Common myeloid progenitor, CD34-positive (primary cell): ENCODE results near the gene MME.

Experiments
- CTCF ChIA-PET: fragments of 350-600 bp; sonication (Branson Sonifier 250); formaldehyde crosslinking; loops from one replicate; lab custom pipeline; 2021; ENCODE audit warnings: antibody characterized with exemption; lab: Charles Lee
- POLR2A ChIA-PET: fragments of 350-600 bp; sonication (Branson Sonifier 250); formaldehyde crosslinking; loops from one replicate; lab custom pipeline; 2021; ENCODE audit warnings: antibody characterized with exemption; lab: Charles Lee
- DNase-seq, 3 donors: peaks; one replicate each; pipeline versions ENCODE4 v3.0.0 to v3.0.0-alpha.2; 2013
- H3K27ac ChIP-seq, 2 experiments: 1 replicate in 1 of 2; 2 replicates in 1 of 2; pipeline ENCODE4 v1.7.0; 2013; ENCODE audit warnings: inconsistent platforms in 2 of 2, low read length in 2 of 2, mild to moderate bottlenecking in 2 of 2, low read depth in 1 of 2, moderate library complexity in 1 of 2; ENCODE audit not compliant: severe bottlenecking in 2 of 2, insufficient read depth in 1 of 2, poor library complexity in 1 of 2
- H3K27me3 ChIP-seq, 5 experiments: replicated peaks in 2 of 5; 1 replicate in 3 of 5; 2 replicates in 2 of 5; pipeline versions ENCODE4 v1.6.1 to v1.7.0; 2013; ENCODE audit warnings: low read length in 4 of 5, mild to moderate bottlenecking in 2 of 5, moderate library complexity in 2 of 5, inconsistent platforms in 1 of 5; ENCODE audit not compliant: insufficient read depth in 5 of 5, control insufficient read depth in 4 of 5
- H3K36me3 ChIP-seq, 4 experiments: 1 replicate in 2 of 4; 2 replicates in 2 of 4; pipeline versions ENCODE4 v1.6.1 to v1.7.0; 2013; ENCODE audit warnings: low read length in 3 of 4, control low read depth in 1 of 4, mild to moderate bottlenecking in 1 of 4; ENCODE audit not compliant: control insufficient read depth in 4 of 4, insufficient read depth in 4 of 4
- H3K4me1 ChIP-seq, 4 experiments: 1 replicate in 3 of 4; 2 replicates in 1 of 4; pipeline versions ENCODE4 v1.6.1 to v1.7.1; 2013; ENCODE audit warnings: low read length in 3 of 4, mild to moderate bottlenecking in 3 of 4, control low read depth in 1 of 4, inconsistent platforms in 1 of 4, moderate library complexity in 1 of 4; ENCODE audit not compliant: control insufficient read depth in 4 of 4, insufficient read depth in 4 of 4; ENCODE audit errors: control extremely low read depth in 1 of 4
- H3K4me3 ChIP-seq, 7 experiments: 1 replicate in 4 of 7; 2 replicates in 3 of 7; pipeline versions ENCODE4 v1.5.1 to v1.7.0; 2013; ENCODE audit warnings: mild to moderate bottlenecking in 7 of 7, low read length in 6 of 7, moderate library complexity in 6 of 7, inconsistent platforms in 2 of 7, low read depth in 2 of 7, control low read depth in 1 of 7; ENCODE audit not compliant: insufficient read depth in 4 of 7, control insufficient read depth in 1 of 7; ENCODE audit errors: extremely low read depth in 1 of 7
- H3K9me3 ChIP-seq, 5 experiments: 1 replicate in 4 of 5; 2 replicates in 1 of 5; pipeline versions ENCODE4 v1.6.1 to v1.7.1; 2013; ENCODE audit warnings: low read length in 4 of 5, mild to moderate bottlenecking in 2 of 5, inconsistent platforms in 1 of 5, low read depth in 1 of 5, moderate library complexity in 1 of 5; ENCODE audit not compliant: control insufficient read depth in 4 of 5, insufficient read depth in 2 of 5; ENCODE audit errors: control extremely low read depth in 1 of 5
- WGBS: methylation state at CpG from one replicate; pipeline ENCODE4 v1.1.5; 2013; ENCODE audit not compliant: insufficient coverage; 5-methylcytosine and 5-hydroxymethylcytosine counted together

Gene MME

GRCh38 chr3:155080692-155081091 is 573 bp downstream of the MME start:
- Histone ChIP-seq H3K27ac (no peak overlapping the region), H3K27me3 (peaks cover 3 to 30% (median 11%) of the 10 kb centered on the region in 5 experiments), H3K4me3 (peak overlapping the region in 3 of 7 experiments; percentile 74 to 87 (median 84)), H3K9me3 (no peaks in the 10 kb centered on the region), H3K4me1 (peaks cover 6 to 15% (median 14%) of the 10 kb centered on the region in 4 experiments), H3K36me3 (no peaks in the 10 kb centered on the region)
- 64% methylated on average over 8 of the region's 8 CpGs for WGBS
- CTCF ChIA-PET: interaction anchor here (1.4 kb wide), 1 partner anchor 16 kb away, joined by 3 read pairs; no protein-coding TSS in a partner anchor
- DNase-seq: peak in 1 of 3 donors; percentile 8
- POLR2A ChIA-PET: no interaction called here

- Histone ChIP-seq H3K9me3 (no peaks in the 10 kb centered on the region), H3K27ac (no peak overlapping the region), H3K4me1 (peaks cover 6 to 15% (median 14%) of the 10 kb centered on the region in 4 experiments), H3K27me3 (peaks cover 3 to 30% (median 11%) of the 10 kb centered on the region in 5 experiments), H3K4me3 (peak overlapping the region in 1 of 7 experiments; percentile 21), H3K36me3 (no peaks in the 10 kb centered on the region)
- ChIA-PET CTCF (no interaction called here), POLR2A (no interaction called here)
- no peak for DNase-seq
- WGBS: no CpG with 5 or more reads among the region's 2 CpGs
Measured at GRCh38 chr3:155083313-155083905, 3.3 kb downstream of the MME start.

- H3K27ac ChIP-seq: no peak overlapping the region
- no peaks in the 10 kb centered on the region for H3K9me3 ChIP-seq
- DNase-seq: no peak
- no peaks in the 10 kb centered on the region for H3K36me3 ChIP-seq
- H3K4me3 ChIP-seq: no peak overlapping the region
- H3K4me1 ChIP-seq: peaks cover 0 to 8% (median 6%) of the 10 kb centered on the region in 4 experiments
- CTCF ChIA-PET: no interaction called here
- POLR2A ChIA-PET: no interaction called here
- peaks cover 3 to 25% (median 8%) of the 10 kb centered on the region in 5 experiments for H3K27me3 ChIP-seq
- WGBS: no CpG with 5 or more reads among the region's 2 CpGs
Measured at GRCh38 chr3:155084567-155084966, 4.4 kb downstream of the MME start.

- POLR2A ChIA-PET: no interaction called here
- Histone ChIP-seq H3K36me3 (no peaks in the 10 kb centered on the region), H3K4me3 (no peak overlapping the region), H3K27ac (no peak overlapping the region), H3K9me3 (no peaks in the 10 kb centered on the region), H3K4me1 (no peaks in the 10 kb centered on the region), H3K27me3 (peaks cover 0 to 10% (median 1%) of the 10 kb centered on the region in 5 experiments)
- CTCF ChIA-PET: interaction anchor here (1.2 kb wide), 1 partner anchor 20 kb away, joined by 3 read pairs; no protein-coding TSS in a partner anchor
- WGBS: 88% methylated on average over 1 of the region's 1 CpG
- no peak for DNase-seq
Measured at GRCh38 chr3:155086051-155086450, 5.9 kb downstream of the MME start.

GRCh38 chr3:155088706-155089345 is 8.7 kb downstream of the MME start:
- Histone ChIP-seq H3K27me3 (no peaks in the 10 kb centered on the region), H3K27ac (no peak overlapping the region), H3K36me3 (no peaks in the 10 kb centered on the region), H3K4me3 (no peak overlapping the region), H3K4me1 (peaks cover 0 to 6% (median 4%) of the 10 kb centered on the region in 4 experiments), H3K9me3 (no peaks in the 10 kb centered on the region)
- DNase-seq: no peak
- CTCF ChIA-PET: no interaction called here
- WGBS: no CpG with 5 or more reads among the region's 2 CpGs
- POLR2A ChIA-PET: no interaction called here

GRCh38 chr3:155089495-155089894 is 9.4 kb downstream of the MME start:
- H3K27me3 ChIP-seq: no peaks in the 10 kb centered on the region
- H3K36me3 ChIP-seq: no peaks in the 10 kb centered on the region
- H3K9me3 ChIP-seq: no peaks in the 10 kb centered on the region
- WGBS: 98% methylated on average over 7 of the region's 7 CpGs
- H3K27ac ChIP-seq: no peak overlapping the region
- ChIA-PET POLR2A (no interaction called here), CTCF (no interaction called here)
- H3K4me3 ChIP-seq: no peak overlapping the region
- H3K4me1 ChIP-seq: peaks cover under 1 to 13% (median 6%) of the 10 kb centered on the region in 4 experiments
- DNase-seq: no peak

- CTCF ChIA-PET: interaction anchor here (1.1 kb wide), 1 partner anchor 11 kb away, joined by 3 read pairs; no protein-coding TSS in a partner anchor
- H3K27ac ChIP-seq: no peak overlapping the region
Measured at GRCh38 chr3:155093261-155093660, 13.1 kb downstream of the MME start.

More at GRCh38 chr3:155093261-155093660, 13.1 kb downstream of the MME start:
- Histone ChIP-seq H3K4me1 (peaks cover 4 to 17% (median 8%) of the 10 kb centered on the region in 4 experiments), H3K36me3 (no peaks in the 10 kb centered on the region), H3K9me3 (no peaks in the 10 kb centered on the region), H3K4me3 (peak overlapping the region in 1 of 7 experiments; percentile 2), H3K27me3 (no peaks in the 10 kb centered on the region)
- WGBS: 6% methylated on average over 6 of the region's 7 CpGs
- POLR2A ChIA-PET: no interaction called here
- DNase-seq: peak; percentile 27 to 81 (median 75)
